ENCODE results near the gene WHRN. TPM values are rescaled to one million over a fixed set of nuclear protein-coding genes. Genes with fewer than 3 reads are reported as not detected.

The WHRN gene
- total and polyA plus RNA-seq, 9 of the 15 experiments (the other 6 are each of a cell fraction or from before 2014, with no cell fraction given) = 0.31 to 14.1 (median 3.0) TPM

- TF ChIP-seq, protein P1, sequence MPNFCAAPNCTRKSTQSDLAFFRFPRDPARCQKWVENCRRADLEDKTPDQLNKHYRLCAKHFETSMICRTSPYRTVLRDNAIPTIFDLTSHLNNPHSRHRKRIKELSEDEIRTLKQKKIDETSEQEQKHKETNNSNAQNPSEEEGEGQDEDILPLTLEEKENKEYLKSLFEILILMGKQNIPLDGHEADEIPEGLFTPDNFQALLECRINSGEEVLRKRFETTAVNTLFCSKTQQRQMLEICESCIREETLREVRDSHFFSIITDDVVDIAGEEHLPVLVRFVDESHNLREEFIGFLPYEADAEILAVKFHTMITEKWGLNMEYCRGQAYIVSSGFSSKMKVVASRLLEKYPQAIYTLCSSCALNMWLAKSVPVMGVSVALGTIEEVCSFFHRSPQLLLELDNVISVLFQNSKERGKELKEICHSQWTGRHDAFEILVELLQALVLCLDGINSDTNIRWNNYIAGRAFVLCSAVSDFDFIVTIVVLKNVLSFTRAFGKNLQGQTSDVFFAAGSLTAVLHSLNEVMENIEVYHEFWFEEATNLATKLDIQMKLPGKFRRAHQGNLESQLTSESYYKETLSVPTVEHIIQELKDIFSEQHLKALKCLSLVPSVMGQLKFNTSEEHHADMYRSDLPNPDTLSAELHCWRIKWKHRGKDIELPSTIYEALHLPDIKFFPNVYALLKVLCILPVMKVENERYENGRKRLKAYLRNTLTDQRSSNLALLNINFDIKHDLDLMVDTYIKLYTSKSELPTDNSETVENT (CRISPR knock-in tag; IDR thresholded peaks at IDR 0.05) = no peak
- TF ChIP-seq, protein P2, sequence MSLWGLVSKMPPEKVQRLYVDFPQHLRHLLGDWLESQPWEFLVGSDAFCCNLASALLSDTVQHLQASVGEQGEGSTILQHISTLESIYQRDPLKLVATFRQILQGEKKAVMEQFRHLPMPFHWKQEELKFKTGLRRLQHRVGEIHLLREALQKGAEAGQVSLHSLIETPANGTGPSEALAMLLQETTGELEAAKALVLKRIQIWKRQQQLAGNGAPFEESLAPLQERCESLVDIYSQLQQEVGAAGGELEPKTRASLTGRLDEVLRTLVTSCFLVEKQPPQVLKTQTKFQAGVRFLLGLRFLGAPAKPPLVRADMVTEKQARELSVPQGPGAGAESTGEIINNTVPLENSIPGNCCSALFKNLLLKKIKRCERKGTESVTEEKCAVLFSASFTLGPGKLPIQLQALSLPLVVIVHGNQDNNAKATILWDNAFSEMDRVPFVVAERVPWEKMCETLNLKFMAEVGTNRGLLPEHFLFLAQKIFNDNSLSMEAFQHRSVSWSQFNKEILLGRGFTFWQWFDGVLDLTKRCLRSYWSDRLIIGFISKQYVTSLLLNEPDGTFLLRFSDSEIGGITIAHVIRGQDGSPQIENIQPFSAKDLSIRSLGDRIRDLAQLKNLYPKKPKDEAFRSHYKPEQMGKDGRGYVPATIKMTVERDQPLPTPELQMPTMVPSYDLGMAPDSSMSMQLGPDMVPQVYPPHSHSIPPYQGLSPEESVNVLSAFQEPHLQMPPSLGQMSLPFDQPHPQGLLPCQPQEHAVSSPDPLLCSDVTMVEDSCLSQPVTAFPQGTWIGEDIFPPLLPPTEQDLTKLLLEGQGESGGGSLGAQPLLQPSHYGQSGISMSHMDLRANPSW (CRISPR knock-in tag; IDR thresholded peaks at IDR 0.05) = no peak
- TF ChIP-seq TAL1 (IDR thresholded peaks at IDR 0.05) (peak; percentile 23; the same call in 1 of the 2 replicates), NFE2 (IDR thresholded peaks at IDR 0.05; ENCODE audit: low read depth) (peak; percentile 51; the same call in 1 of the 2 replicates), SIX5 (IDR thresholded peaks at IDR 0.05; ENCODE audit: borderline replicate concordance in 1 of 2, insufficient read depth in 1 of 2, low read depth in 1 of 2, low read length in 2 of 2) (no peak), ZNF316 (IDR thresholded peaks at IDR 0.05) (peak; percentile 34; the same call in 1 of the 2 replicates), CBX2 (IDR thresholded peaks at IDR 0.05; ENCODE audit: insufficient read depth, low read length, poor library complexity, severe bottlenecking) (no peak)
Observed at GRCh38 chr9:114426046-114426948, 79.0 kb downstream of the WHRN start (continued).

Measured in K562 (cell line).